ENCODE results near the gene SFTPB. TPM values are rescaled to one million over a fixed set of nuclear protein-coding genes. Genes with fewer than 3 reads are reported as not detected.
A peak's percentile ranks its signal among the peaks of the same experiment; 100 is the strongest.
"Not testable (repeated sequence)": the region's sequence is repeated elsewhere in the genome, so short reads cannot be mapped to it uniquely, and the experiment has no call there.

SFTPB gene
- total and polyA plus RNA-seq, 11 donors: 0.23 to 0.83 TPM; not detected in 9

DNA sequence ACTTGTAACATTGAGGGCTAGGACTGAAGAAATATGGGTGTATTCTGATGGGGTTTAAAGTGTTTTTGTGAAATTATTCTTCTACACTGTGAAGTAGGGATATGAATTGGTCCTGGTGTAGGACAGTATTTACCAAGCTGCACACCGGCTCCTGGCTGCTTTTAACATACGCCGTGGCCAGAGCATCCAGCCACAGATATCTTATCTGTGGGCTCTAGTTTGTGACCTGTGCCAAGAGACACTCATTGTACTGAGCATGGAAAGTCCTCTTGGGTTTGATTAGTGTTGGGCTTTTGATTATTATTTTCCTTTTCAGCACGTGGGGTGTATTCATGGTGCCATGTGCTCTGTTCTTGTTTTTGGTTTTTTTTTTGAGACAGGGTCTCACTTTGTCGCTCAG, 44.0 kb downstream of the SFTPB start:
- no peaks in the 10 kb centered on the region for H3K27me3 ChIP-seq
- ATAC-seq: peak; percentile 85 to 93 (median 88)
- no peak overlapping the region for H3K4me3 ChIP-seq
- H3K9me3 ChIP-seq: no peaks in the 10 kb centered on the region
- 44 to 49% (median 44%) methylated on average over 5 of the region's 5 CpGs for WGBS, 4 donors
- intact Hi-C loops (cut with DNase I): no loop called here
- peaks cover 0 to 19% (median 6%) of the 10 kb centered on the region in 12 donors for H3K4me1 ChIP-seq
- peak in 1 of 5 donors; percentile 54 for DNase-seq
- TF ChIP-seq, protein P1, sequence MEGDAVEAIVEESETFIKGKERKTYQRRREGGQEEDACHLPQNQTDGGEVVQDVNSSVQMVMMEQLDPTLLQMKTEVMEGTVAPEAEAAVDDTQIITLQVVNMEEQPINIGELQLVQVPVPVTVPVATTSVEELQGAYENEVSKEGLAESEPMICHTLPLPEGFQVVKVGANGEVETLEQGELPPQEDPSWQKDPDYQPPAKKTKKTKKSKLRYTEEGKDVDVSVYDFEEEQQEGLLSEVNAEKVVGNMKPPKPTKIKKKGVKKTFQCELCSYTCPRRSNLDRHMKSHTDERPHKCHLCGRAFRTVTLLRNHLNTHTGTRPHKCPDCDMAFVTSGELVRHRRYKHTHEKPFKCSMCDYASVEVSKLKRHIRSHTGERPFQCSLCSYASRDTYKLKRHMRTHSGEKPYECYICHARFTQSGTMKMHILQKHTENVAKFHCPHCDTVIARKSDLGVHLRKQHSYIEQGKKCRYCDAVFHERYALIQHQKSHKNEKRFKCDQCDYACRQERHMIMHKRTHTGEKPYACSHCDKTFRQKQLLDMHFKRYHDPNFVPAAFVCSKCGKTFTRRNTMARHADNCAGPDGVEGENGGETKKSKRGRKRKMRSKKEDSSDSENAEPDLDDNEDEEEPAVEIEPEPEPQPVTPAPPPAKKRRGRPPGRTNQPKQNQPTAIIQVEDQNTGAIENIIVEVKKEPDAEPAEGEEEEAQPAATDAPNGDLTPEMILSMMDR (IDR thresholded peaks at IDR 0.05): no peak
- no peak for TF ChIP-seq POLR2A (IDR thresholded peaks at IDR 0.05)
- peaks cover 0 to 100% (median 98%) of the 10 kb centered on the region in 9 donors for H3K36me3 ChIP-seq
- H3K27ac ChIP-seq: peak overlapping the region in 3 of 12 donors; percentile 11 to 52 (median 12)

DNA sequence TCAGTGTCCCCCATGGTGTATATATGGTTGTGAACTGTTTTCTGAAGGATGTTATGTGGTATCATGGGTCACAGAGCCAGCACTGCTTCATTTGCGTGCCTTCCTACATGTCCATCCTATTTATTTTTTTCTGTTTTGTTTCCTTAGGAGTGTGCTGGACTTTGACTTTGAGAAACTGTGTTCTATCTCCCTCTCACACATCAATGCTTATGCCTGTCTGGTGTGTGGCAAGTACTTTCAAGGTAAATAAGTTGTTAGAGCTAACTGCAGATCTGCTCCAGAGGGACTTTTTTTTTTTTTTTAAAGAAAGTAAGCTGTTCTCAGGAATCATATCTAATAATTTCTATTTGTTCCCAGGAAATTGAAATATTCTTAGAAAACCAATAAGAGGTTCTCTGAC, 46.7 kb downstream of the SFTPB start:
- no peaks in the 10 kb centered on the region for H3K27me3 ChIP-seq
- TF ChIP-seq, protein P1 (IDR thresholded peaks at IDR 0.05): no peak
- no peak for TF ChIP-seq POLR2A (IDR thresholded peaks at IDR 0.05)
- intact Hi-C loops (cut with DNase I): no loop called here
- WGBS, 4 donors: 89 to 100% (median 97%) methylated on average over 1 of the region's 1 CpG
- ATAC-seq (no peak), DNase-seq (no peak)
- peaks cover 0 to 87% (median 75%) of the 10 kb centered on the region in 9 donors for H3K36me3 ChIP-seq
- H3K4me3 ChIP-seq: no peak overlapping the region
- no peak overlapping the region for H3K27ac ChIP-seq
- peaks cover 3 to 38% (median 21%) of the 10 kb centered on the region in 12 donors for H3K4me1 ChIP-seq
- no peaks in the 10 kb centered on the region for H3K9me3 ChIP-seq

DNA sequence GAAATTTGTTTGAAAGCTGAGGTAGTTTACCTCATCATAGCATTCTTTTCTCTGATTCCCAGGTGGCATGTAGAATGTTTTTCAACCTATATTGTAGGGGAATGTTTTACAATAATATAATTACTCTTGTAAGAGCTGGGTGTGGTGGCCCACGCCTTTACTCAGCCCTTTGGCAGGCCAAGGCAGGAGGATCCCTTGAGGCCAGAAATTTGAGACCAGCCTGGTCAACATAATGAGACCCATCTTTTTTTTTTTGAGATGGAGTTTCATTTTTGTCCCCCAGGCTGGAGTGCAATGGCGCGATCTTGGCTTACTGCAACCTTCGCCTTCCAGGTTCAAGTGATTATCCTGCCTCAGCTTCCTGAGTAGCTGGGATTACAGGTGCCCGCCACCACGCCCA, 48.4 kb downstream of the SFTPB start:
- Histone ChIP-seq H3K27ac (no peak overlapping the region), H3K27me3 (no peaks in the 10 kb centered on the region), H3K4me3 (no peak overlapping the region), H3K9me3 (no peaks in the 10 kb centered on the region), H3K36me3 (peaks cover 0 to 70% (median 58%) of the 10 kb centered on the region in 9 donors), H3K4me1 (peaks cover 3 to 44% (median 24%) of the 10 kb centered on the region in 12 donors)
- TF ChIP-seq, protein P1 (IDR thresholded peaks at IDR 0.05): no peak
- no peak for TF ChIP-seq POLR2A (IDR thresholded peaks at IDR 0.05)
- WGBS, 4 donors: 90 to 92% (median 91%) methylated on average over 6 of the region's 6 CpGs
- DNase-seq: no peak
- no peak for ATAC-seq
- intact Hi-C loops (cut with DNase I): loop anchor here in 3 of 10 donors (5.0 kb wide), 3 partner anchors 57 to 202 kb away; partner anchors contain the start of genes GGCX (in 2 of the 3) and SH2D6 (in 1 of the 3)

DNA sequence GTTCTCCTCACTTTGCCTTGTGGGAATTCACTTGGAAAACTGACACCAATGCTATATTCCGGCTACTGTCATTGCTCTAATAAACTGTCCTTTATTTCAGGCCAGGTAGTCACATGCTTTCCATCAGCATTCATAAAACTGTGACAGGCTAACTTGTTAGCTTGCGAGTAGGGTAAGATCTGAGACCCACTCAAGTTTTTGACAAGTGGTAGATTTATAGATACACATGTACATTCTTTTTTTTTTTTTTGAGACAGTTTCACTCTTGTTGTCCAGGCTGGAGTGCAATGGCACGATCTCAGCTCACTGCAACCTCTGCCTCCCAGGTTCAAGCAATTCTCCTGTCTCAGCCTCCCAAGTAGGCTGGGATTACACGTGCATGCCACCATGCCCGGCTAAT, 50.3 kb downstream of the SFTPB start:
- peaks cover 3 to 36% (median 17%) of the 10 kb centered on the region in 12 donors for H3K4me1 ChIP-seq
- H3K27me3 ChIP-seq, DNase-seq, ATAC-seq, H3K27ac ChIP-seq, H3K9me3 ChIP-seq: not testable (repeated sequence)
- intact Hi-C loops (cut with DNase I): loop anchor here in 3 of 10 donors (5.0 kb wide), 3 partner anchors 55 to 200 kb away; partner anchors contain the start of genes GGCX (in 2 of the 3) and SH2D6 (in 1 of the 3)
- peak overlapping the region in 6 of 12 donors; percentile 91 to 100 (median 99) for H3K4me3 ChIP-seq
- H3K36me3 ChIP-seq: peaks cover 0 to 51% (median 39%) of the 10 kb centered on the region in 9 donors
- WGBS, 4 donors: 74 to 86% (median 79%) methylated on average over 5 of the region's 5 CpGs

Measured in heart left ventricle (tissue), 16 donors.